ENCODE measurements around the gene LYPD6B.

The LYPD6B gene

GRCh38 chr2:149023091-149023490 lies 15.4 kb upstream of the LYPD6B start:
- no peak for TF ChIP-seq GABPA (IDR thresholded peaks at IDR 0.05; ENCODE audit: low read depth)
- TF ChIP-seq, protein P1, sequence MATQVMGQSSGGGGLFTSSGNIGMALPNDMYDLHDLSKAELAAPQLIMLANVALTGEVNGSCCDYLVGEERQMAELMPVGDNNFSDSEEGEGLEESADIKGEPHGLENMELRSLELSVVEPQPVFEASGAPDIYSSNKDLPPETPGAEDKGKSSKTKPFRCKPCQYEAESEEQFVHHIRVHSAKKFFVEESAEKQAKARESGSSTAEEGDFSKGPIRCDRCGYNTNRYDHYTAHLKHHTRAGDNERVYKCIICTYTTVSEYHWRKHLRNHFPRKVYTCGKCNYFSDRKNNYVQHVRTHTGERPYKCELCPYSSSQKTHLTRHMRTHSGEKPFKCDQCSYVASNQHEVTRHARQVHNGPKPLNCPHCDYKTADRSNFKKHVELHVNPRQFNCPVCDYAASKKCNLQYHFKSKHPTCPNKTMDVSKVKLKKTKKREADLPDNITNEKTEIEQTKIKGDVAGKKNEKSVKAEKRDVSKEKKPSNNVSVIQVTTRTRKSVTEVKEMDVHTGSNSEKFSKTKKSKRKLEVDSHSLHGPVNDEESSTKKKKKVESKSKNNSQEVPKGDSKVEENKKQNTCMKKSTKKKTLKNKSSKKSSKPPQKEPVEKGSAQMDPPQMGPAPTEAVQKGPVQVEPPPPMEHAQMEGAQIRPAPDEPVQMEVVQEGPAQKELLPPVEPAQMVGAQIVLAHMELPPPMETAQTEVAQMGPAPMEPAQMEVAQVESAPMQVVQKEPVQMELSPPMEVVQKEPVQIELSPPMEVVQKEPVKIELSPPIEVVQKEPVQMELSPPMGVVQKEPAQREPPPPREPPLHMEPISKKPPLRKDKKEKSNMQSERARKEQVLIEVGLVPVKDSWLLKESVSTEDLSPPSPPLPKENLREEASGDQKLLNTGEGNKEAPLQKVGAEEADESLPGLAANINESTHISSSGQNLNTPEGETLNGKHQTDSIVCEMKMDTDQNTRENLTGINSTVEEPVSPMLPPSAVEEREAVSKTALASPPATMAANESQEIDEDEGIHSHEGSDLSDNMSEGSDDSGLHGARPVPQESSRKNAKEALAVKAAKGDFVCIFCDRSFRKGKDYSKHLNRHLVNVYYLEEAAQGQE (IDR thresholded peaks at IDR 0.05; ENCODE audit: insufficient replicate concordance, low read depth) = no peak
- TF ChIP-seq SPI1 (IDR thresholded peaks at IDR 0.05; ENCODE audit: borderline replicate concordance, low read depth) = no peak
- no peak for TF ChIP-seq CTCF (IDR thresholded peaks at IDR 0.05; ENCODE audit: insufficient read depth, low read length)
- no peak for TF ChIP-seq POLR2AphosphoS5 (IDR thresholded peaks at IDR 0.05; ENCODE audit: low read depth)
- Histone ChIP-seq H3K4me3 (replicated peaks; ENCODE audit: insufficient read depth, low read length) (no peak overlapping the region), H3K27me3 (ENCODE audit: insufficient read depth, poor library complexity, severe bottlenecking) (peaks cover 17% of the 10 kb centered on the region), H3K27ac (replicated peaks) (no peak overlapping the region)
- no peak for DNase-seq (ENCODE audit: low read depth in 1 of 2, low spot score in 1 of 2)

DNA sequence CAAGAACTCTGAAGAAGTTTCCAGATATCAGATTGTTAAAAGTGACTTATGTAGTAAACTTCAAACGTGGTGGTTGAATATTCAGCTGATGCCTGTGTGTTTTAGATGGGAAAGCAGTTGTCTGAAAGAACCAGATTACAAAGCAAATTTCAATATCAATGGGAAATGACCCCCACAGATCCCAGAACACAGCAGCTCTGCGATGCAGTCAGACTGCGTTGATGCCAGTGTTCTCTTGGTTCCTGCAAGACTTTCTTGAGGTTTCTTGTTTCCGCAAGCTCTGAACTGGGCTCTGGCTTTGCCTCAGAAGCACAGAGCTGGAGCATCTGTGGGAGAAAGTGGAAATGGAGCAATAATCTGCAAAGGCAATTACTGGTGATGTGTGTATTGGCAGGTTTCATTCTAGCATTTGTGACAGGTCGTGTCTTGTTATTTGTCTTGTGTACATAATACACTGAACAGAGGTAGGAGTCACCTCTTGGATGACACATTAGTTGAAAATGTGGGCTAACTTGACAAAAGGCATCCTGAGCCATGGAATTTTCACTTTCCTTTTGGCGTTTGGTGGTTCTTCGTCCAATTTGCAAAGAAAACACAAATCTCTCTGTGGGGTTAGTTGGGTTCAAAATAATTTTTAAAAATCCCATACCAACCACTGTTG lies 10.8 kb upstream of the LYPD6B start:
- no peak for DNase-seq (ENCODE audit: low read depth in 1 of 2, low spot score in 1 of 2)
- TF ChIP-seq GABPA (IDR thresholded peaks at IDR 0.05; ENCODE audit: low read depth) = no peak
- TF ChIP-seq POLR2AphosphoS5 (IDR thresholded peaks at IDR 0.05; ENCODE audit: low read depth) = no peak
- no peak for TF ChIP-seq SPI1 (IDR thresholded peaks at IDR 0.05; ENCODE audit: borderline replicate concordance, low read depth)
- no peak for TF ChIP-seq CTCF (IDR thresholded peaks at IDR 0.05; ENCODE audit: insufficient read depth, low read length)
- TF ChIP-seq, protein P1 (IDR thresholded peaks at IDR 0.05; ENCODE audit: insufficient replicate concordance, low read depth) = no peak
- Histone ChIP-seq H3K27me3 (ENCODE audit: insufficient read depth, poor library complexity, severe bottlenecking) (peaks cover 27% of the 10 kb centered on the region), H3K27ac (replicated peaks) (no peak overlapping the region), H3K4me3 (replicated peaks; ENCODE audit: insufficient read depth, low read length) (no peak overlapping the region)

GRCh38 chr2:149028377-149028776 lies 10.1 kb upstream of the LYPD6B start:
- peaks cover 25% of the 10 kb centered on the region for H3K27me3 ChIP-seq (ENCODE audit: insufficient read depth, poor library complexity, severe bottlenecking)
- H3K27ac ChIP-seq (replicated peaks) = no peak overlapping the region
- DNase-seq (ENCODE audit: low read depth in 1 of 2, low spot score in 1 of 2) = no peak
- no peak for TF ChIP-seq GABPA (IDR thresholded peaks at IDR 0.05; ENCODE audit: low read depth)
- H3K4me3 ChIP-seq (replicated peaks; ENCODE audit: insufficient read depth, low read length) = no peak overlapping the region

GRCh38 chr2:149028891-149029290 lies 9.6 kb upstream of the LYPD6B start:
- Histone ChIP-seq H3K27me3 (ENCODE audit: insufficient read depth, poor library complexity, severe bottlenecking) (peaks cover 22% of the 10 kb centered on the region), H3K27ac (replicated peaks) (no peak overlapping the region), H3K4me3 (replicated peaks; ENCODE audit: insufficient read depth, low read length) (no peak overlapping the region)
- no peak for DNase-seq (ENCODE audit: low read depth in 1 of 2, low spot score in 1 of 2)
- no peak for TF ChIP-seq SPI1 (IDR thresholded peaks at IDR 0.05; ENCODE audit: borderline replicate concordance, low read depth)
- TF ChIP-seq CTCF (IDR thresholded peaks at IDR 0.05; ENCODE audit: insufficient read depth, low read length) = no peak
- TF ChIP-seq POLR2AphosphoS5 (IDR thresholded peaks at IDR 0.05; ENCODE audit: low read depth) = no peak
- TF ChIP-seq GABPA (IDR thresholded peaks at IDR 0.05; ENCODE audit: low read depth) = no peak
- TF ChIP-seq, protein P1 (IDR thresholded peaks at IDR 0.05; ENCODE audit: insufficient replicate concordance, low read depth) = no peak

Measured in HL-60 (cell line).